ENCODE results near the gene TMEM198. TPM values are rescaled to one million over a fixed set of nuclear protein-coding genes. Genes with fewer than 3 reads are reported as not detected.

Gene TMEM198
- total and polyA plus RNA-seq, 9 of the 15 experiments (the other 6 are each of a cell fraction or from before 2014, with no cell fraction given): 0.03 to 3.8 (median 1.0) TPM

- TF ChIP-seq, protein P1, sequence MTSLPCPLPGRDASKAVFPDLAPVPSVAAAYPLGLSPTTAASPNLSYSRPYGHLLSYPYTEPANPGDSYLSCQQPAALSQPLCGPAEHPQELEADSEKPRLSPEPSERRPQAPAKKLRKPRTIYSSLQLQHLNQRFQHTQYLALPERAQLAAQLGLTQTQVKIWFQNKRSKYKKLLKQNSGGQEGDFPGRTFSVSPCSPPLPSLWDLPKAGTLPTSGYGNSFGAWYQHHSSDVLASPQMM (CRISPR knock-in tag; IDR thresholded peaks at IDR 0.05): no peak
- TF ChIP-seq ZBED1 (IDR thresholded peaks at IDR 0.05) (peak; percentile 91; the same call in 1 of the 2 replicates), TARDBP (IDR thresholded peaks at IDR 0.05) (peak; percentile 46; the same call in 1 of the 2 replicates), POLR3G (IDR thresholded peaks at IDR 0.05; ENCODE audit: extremely low read depth, insufficient read length, insufficient replicate concordance) (no peak), GTF2F1 (IDR thresholded peaks at IDR 0.05; ENCODE audit: low read depth, low read length) (0 out of 2 replicates have a peak, but pooled peaks have one; percentile 22), RFX1 (IDR thresholded peaks at IDR 0.05) (no peak), TEAD1 (CRISPR knock-in tag; IDR thresholded peaks at IDR 0.05) (0 out of 4 replicates have a peak, but pooled peaks of 1 of the 2 experiments have one; percentile 44), PTBP1 (IDR thresholded peaks at IDR 0.05; ENCODE audit: low read depth, low read length) (no peak), CTCFL (IDR thresholded peaks at IDR 0.05; ENCODE audit: borderline replicate concordance, insufficient read depth, low read depth, low read length, poor library complexity, severe bottlenecking) (peak; percentile 77), TBL1XR1 (IDR thresholded peaks at IDR 0.05; ENCODE audit: low read length in 2 of 2) (peak; percentile 84 to 92; a peak in 3 of 4 replicates), SMAD1 (IDR thresholded peaks at IDR 0.05; ENCODE audit: low read depth, low read length, partially characterized antibody) (peak; percentile 65), ERF (CRISPR knock-in tag; IDR thresholded peaks at IDR 0.05) (no peak), HDAC2 (IDR thresholded peaks at IDR 0.05) (peak; percentile 94), ZNF224 (CRISPR knock-in tag; IDR thresholded peaks at IDR 0.05) (no peak), DACH1 (IDR thresholded peaks at IDR 0.05; ENCODE audit: partially characterized antibody) (peak; percentile 16)
- TF ChIP-seq, protein P2, sequence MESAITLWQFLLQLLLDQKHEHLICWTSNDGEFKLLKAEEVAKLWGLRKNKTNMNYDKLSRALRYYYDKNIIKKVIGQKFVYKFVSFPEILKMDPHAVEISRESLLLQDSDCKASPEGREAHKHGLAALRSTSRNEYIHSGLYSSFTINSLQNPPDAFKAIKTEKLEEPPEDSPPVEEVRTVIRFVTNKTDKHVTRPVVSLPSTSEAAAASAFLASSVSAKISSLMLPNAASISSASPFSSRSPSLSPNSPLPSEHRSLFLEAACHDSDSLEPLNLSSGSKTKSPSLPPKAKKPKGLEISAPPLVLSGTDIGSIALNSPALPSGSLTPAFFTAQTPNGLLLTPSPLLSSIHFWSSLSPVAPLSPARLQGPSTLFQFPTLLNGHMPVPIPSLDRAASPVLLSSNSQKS (CRISPR knock-in tag; IDR thresholded peaks at IDR 0.05): no peak
- TF ChIP-seq, protein P3, sequence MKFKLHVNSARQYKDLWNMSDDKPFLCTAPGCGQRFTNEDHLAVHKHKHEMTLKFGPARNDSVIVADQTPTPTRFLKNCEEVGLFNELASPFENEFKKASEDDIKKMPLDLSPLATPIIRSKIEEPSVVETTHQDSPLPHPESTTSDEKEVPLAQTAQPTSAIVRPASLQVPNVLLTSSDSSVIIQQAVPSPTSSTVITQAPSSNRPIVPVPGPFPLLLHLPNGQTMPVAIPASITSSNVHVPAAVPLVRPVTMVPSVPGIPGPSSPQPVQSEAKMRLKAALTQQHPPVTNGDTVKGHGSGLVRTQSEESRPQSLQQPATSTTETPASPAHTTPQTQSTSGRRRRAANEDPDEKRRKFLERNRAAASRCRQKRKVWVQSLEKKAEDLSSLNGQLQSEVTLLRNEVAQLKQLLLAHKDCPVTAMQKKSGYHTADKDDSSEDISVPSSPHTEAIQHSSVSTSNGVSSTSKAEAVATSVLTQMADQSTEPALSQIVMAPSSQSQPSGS (CRISPR knock-in tag; IDR thresholded peaks at IDR 0.05): no peak
- TF ChIP-seq, protein P4, sequence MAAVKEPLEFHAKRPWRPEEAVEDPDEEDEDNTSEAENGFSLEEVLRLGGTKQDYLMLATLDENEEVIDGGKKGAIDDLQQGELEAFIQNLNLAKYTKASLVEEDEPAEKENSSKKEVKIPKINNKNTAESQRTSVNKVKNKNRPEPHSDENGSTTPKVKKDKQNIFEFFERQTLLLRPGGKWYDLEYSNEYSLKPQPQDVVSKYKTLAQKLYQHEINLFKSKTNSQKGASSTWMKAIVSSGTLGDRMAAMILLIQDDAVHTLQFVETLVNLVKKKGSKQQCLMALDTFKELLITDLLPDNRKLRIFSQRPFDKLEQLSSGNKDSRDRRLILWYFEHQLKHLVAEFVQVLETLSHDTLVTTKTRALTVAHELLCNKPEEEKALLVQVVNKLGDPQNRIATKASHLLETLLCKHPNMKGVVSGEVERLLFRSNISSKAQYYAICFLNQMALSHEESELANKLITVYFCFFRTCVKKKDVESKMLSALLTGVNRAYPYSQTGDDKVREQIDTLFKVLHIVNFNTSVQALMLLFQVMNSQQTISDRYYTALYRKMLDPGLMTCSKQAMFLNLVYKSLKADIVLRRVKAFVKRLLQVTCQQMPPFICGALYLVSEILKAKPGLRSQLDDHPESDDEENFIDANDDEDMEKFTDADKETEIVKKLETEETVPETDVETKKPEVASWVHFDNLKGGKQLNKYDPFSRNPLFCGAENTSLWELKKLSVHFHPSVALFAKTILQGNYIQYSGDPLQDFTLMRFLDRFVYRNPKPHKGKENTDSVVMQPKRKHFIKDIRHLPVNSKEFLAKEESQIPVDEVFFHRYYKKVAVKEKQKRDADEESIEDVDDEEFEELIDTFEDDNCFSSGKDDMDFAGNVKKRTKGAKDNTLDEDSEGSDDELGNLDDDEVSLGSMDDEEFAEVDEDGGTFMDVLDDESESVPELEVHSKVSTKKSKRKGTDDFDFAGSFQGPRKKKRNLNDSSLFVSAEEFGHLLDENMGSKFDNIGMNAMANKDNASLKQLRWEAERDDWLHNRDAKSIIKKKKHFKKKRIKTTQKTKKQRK (IDR thresholded peaks at IDR 0.05; ENCODE audit: borderline replicate concordance, low read depth, low read length): no peak
Measured at GRCh38 chr2:219509780-219510511, 33.9 kb upstream of the TMEM198 start (continued).

All from K562 (cell line).